Panc1 (cell line): Measurements from ENCODE around the gene SLC22A23. TPM values are rescaled to one million over a fixed set of nuclear protein-coding genes. Genes with fewer than 3 reads are reported as not detected.

Source experiments
- ATAC-seq: fragments of 200-7000 bp; cut with Tn5 transposase; 2 replicates; pipeline ENCODE4 v1.9.1; 2020; ENCODE audit warnings: mild to moderate bottlenecking, moderate library complexity
- BruUV-seq: library from RNA; stranded (reverse); fragments of 400-500 nt; replicated peaks from 2 replicates; lab custom pipeline; 2021; lab: Mats Ljungman, UMichigan
- CTCF ChIA-PET: fragments of 300-600 bp; sonication (Branson Sonifier 250); formaldehyde crosslinking; loops from one replicate; lab custom pipeline; 2022; ENCODE audit warnings: antibody characterized with exemption; lab: Charles Lee
- POLR2A ChIA-PET: fragments of 300-600 bp; sonication (Branson Sonifier 250); formaldehyde crosslinking; loops from one replicate; lab custom pipeline; 2022; ENCODE audit warnings: antibody characterized with exemption; lab: Charles Lee
- DNase-seq: peaks from one replicate; pipeline ENCODE4 v3.0.0-alpha.2; 2010; ENCODE audit warnings: low read depth, low spot score
- H3K27ac ChIP-seq: 2 replicates; pipeline ENCODE4 v1.5.1; 2011; ENCODE audit warnings: mild to moderate bottlenecking, low read length, inconsistent platforms
- H3K27me3 ChIP-seq: fragments of 200-500 bp; sonication (Bioruptor generic); 2 replicates; pipeline ENCODE4 v1.6.0; 2014; ENCODE audit warnings: low read length, inconsistent platforms; ENCODE audit not compliant: control insufficient read depth, insufficient read depth
- H3K36me3 ChIP-seq: fragments of 200-500 bp; sonication (Bioruptor generic); 2 replicates; pipeline ENCODE4 v1.5.1; 2014; ENCODE audit warnings: inconsistent platforms, mild to moderate bottlenecking, low read length, moderate library complexity; ENCODE audit not compliant: control insufficient read depth, insufficient read depth
- H3K4me1 ChIP-seq: 2 replicates; pipeline ENCODE4 v1.5.1; 2011; ENCODE audit warnings: inconsistent platforms, mild to moderate bottlenecking, low read length, moderate library complexity; ENCODE audit not compliant: control insufficient read depth, insufficient read depth
- H3K4me3 ChIP-seq, 2 experiments: 2 replicates each; pipeline ENCODE4 v1.5.1; 2011 to 2012; ENCODE audit warnings: low read depth in 2 of 2, low read length in 2 of 2, mild to moderate bottlenecking in 2 of 2, inconsistent platforms in 1 of 2, moderate library complexity in 1 of 2
- H3K9me3 ChIP-seq: fragments of 200-500 bp; sonication (Bioruptor generic); 2 replicates; pipeline ENCODE4 v1.5.1; 2014; ENCODE audit warnings: low read depth, mild to moderate bottlenecking, inconsistent platforms, low read length, moderate library complexity; ENCODE audit not compliant: control insufficient read depth, insufficient read depth
- POLR2AphosphoS5 ChIP-seq: IDR thresholded peaks from 2 replicates; pipeline ENCODE4 v1.6.1; 2012; ENCODE audit warnings: mild to moderate bottlenecking, low read depth, low read length, moderate library complexity
- REST ChIP-seq, 2 experiments: IDR thresholded peaks; 2 replicates each; pipeline ENCODE4 v1.6.1; 2011 to 2012; ENCODE audit warnings: low read depth in 2 of 2, control low read depth in 1 of 2, low read length in 1 of 2, mild to moderate bottlenecking in 1 of 2, moderate library complexity in 1 of 2; ENCODE audit not compliant: insufficient read depth in 1 of 2
- SIN3A ChIP-seq: IDR thresholded peaks from 2 replicates; pipeline ENCODE4 v1.6.1; 2012; ENCODE audit warnings: low read depth, mild to moderate bottlenecking, low read length, moderate library complexity, borderline replicate concordance; ENCODE audit not compliant: insufficient read depth
- TCF7L2 ChIP-seq: IDR thresholded peaks from 2 replicates; pipeline ENCODE4 v1.6.1; 2011; ENCODE audit warnings: mild to moderate bottlenecking, low read depth, low read length, inconsistent platforms
- in situ Hi-C: cut with HindIII; loops from 2 replicates; pipeline ENCODE4 v1.10.0; 2016; ENCODE audit warnings: low sequenced_read_pairs, low pct_unique_long_range_greater_than_20kb
- intact Hi-C: fragments of 100-400 bp; cut with micrococcal nuclease; formaldehyde crosslinking; loops from one replicate; pipeline ENCODE4 v1.10.0; 2022; ENCODE audit not compliant: unreplicated experiment
- total RNA-seq: library from RNA; stranded (reverse); gene quantifications from one replicate; pipeline ENCODE4 v1.2.1, GENCODE V29; 2021; ENCODE audit not compliant: unreplicated experiment
- TF ChIP-seq, protein P1 (sequence below): fragments of 450-650 bp; IDR thresholded peaks from 2 replicates; pipeline ENCODE4 v1.5.1; 2017; ENCODE audit warnings: mild to moderate bottlenecking

The SLC22A23 gene
- total RNA-seq, 1 experiment from 2014 or later: 4.5 TPM

DNA sequence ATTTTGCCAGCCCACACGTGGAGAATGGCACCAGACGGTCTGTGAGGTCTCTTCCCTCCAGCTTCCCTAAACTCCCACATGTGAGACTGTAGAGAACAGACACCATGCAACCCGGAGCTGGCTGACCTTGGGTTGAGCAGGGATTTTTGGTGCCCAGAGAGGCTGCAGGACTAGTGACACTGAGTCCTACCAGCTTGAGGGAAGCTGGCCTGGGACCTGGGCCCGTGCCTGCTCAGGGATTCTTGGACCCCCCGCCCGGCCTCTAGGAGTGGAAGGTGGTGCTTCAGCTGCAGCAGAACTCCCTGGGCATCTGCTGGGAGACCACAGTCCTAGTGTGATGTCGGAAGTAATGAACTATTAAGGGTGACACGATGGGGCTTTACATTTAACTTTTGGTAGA is 194.9 kb downstream of the SLC22A23 start:
- DNase-seq (no peak), ATAC-seq (no peak)
- Histone ChIP-seq H3K4me3 (no peak overlapping the region), H3K27ac (no peak overlapping the region), H3K9me3 (no peaks in the 10 kb centered on the region), H3K4me1 (peaks cover 18% of the 10 kb centered on the region), H3K36me3 (no peaks in the 10 kb centered on the region; the same call in 1 of the 2 replicates), H3K27me3 (no peaks in the 10 kb centered on the region)
- TF ChIP-seq TCF7L2 (no peak), REST (IDR thresholded peaks at IDR 0.05; ENCODE audit: insufficient read depth in 1 of 2, low read depth in 2 of 2, low read length in 1 of 2) (no peak), POLR2AphosphoS5 (no peak), SIN3A (no peak)
- TF ChIP-seq, protein P1, sequence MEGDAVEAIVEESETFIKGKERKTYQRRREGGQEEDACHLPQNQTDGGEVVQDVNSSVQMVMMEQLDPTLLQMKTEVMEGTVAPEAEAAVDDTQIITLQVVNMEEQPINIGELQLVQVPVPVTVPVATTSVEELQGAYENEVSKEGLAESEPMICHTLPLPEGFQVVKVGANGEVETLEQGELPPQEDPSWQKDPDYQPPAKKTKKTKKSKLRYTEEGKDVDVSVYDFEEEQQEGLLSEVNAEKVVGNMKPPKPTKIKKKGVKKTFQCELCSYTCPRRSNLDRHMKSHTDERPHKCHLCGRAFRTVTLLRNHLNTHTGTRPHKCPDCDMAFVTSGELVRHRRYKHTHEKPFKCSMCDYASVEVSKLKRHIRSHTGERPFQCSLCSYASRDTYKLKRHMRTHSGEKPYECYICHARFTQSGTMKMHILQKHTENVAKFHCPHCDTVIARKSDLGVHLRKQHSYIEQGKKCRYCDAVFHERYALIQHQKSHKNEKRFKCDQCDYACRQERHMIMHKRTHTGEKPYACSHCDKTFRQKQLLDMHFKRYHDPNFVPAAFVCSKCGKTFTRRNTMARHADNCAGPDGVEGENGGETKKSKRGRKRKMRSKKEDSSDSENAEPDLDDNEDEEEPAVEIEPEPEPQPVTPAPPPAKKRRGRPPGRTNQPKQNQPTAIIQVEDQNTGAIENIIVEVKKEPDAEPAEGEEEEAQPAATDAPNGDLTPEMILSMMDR: no peak
- intact Hi-C loops (no loop called here), in situ Hi-C loops (no loop called here)
- CTCF ChIA-PET: no interaction called here
- no TSS peak for BruUV-seq
- POLR2A ChIA-PET: no interaction called here

DNA sequence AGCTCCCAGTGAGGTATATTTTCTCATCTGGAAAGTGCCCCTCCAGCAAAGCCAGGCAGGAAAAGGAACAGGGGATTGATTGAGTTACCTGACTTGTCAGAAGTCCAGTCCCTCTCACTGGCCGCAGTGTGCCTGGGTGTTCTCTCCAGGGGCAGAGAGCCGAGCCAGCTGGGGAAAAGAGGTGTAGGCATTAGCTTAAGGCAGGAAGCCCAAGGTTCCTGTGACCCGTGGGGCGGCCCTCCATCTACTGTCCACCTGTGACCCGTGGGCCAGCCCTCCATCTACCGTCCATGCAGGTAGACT is 195.4 kb downstream of the SLC22A23 start:
- in situ Hi-C loops (no loop called here), intact Hi-C loops (no loop called here)
- Histone ChIP-seq H3K9me3 (no peaks in the 10 kb centered on the region), H3K27me3 (no peaks in the 10 kb centered on the region), H3K36me3 (no peaks in the 10 kb centered on the region; the same call in 1 of the 2 replicates), H3K4me3 (no peak overlapping the region), H3K27ac (peak overlapping the region; percentile 88; the same call in 1 of the 2 replicates), H3K4me1 (peaks cover 18% of the 10 kb centered on the region)
- ChIA-PET POLR2A (interaction anchor here (0.6 kb wide), 1 partner anchor 51 kb away, joined by 3 read pairs; no protein-coding TSS in a partner anchor), CTCF (no interaction called here)
- BruUV-seq: no TSS peak
- TF ChIP-seq, protein P1: no peak
- TF ChIP-seq REST (IDR thresholded peaks at IDR 0.05; ENCODE audit: insufficient read depth in 1 of 2, low read depth in 2 of 2, low read length in 1 of 2) (no peak), SIN3A (no peak), TCF7L2 (no peak), POLR2AphosphoS5 (no peak)
- DNase-seq: no peak
- no peak for ATAC-seq
